Measurements from ENCODE around the gene KLK15. TPM values are rescaled to one million over a fixed set of nuclear protein-coding genes. Genes with fewer than 3 reads are reported as not detected.

The KLK15 gene
- total and polyA plus RNA-seq, 10 of the 15 experiments (the other 5 are each of a cell fraction or from before 2014, with no cell fraction given): 0.04 to 0.08 TPM; not detected in 8

DNA sequence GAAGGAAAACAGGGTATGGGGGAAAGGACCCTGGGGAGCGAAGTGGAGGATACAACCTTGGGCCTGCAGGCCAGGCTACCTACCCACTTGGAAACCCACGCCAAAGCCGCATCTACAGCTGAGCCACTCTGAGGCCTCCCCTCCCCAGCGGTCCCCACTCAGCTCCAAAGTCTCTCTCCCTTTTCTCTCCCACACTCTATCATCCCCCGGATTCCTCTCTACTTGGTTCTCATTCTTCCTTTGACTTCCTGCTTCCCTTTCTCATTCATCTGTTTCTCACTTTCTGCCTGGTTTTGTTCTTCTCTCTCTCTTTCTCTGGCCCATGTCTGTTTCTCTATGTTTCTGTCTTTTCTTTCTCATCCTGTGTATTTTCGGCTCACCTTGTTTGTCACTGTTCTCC, 24.0 kb upstream of the KLK15 start:
- no peaks in the 10 kb centered on the region for H3K36me3 ChIP-seq (ENCODE audit: control insufficient read depth in 2 of 2, insufficient read depth in 2 of 2, low read length in 1 of 2)
- RAD21 ChIA-PET (ENCODE audit: unreplicated experiment): no interaction called here
- no peak overlapping the region for H2AFZ ChIP-seq (ENCODE audit: control insufficient read depth, low read depth, low read length)
- POLR2A ChIA-PET: no interaction called here
- H3K4me1 ChIP-seq (ENCODE audit: control insufficient read depth, insufficient read depth, low read length): 0 out of 2 replicates have a peak, but pooled peaks cover 3% of the 10 kb centered on the region
- no peak overlapping the region for H3K27ac ChIP-seq (ENCODE audit: control insufficient read depth, insufficient read depth)
- FAIRE-seq (no peak), DNase-seq (ENCODE audit: low read depth, low spot score) (no peak), ATAC-seq (no peak)
- no peaks in the 10 kb centered on the region; a peak in 3 of 4 replicates for H3K27me3 ChIP-seq (replicated peaks in 1 of 2; ENCODE audit: control insufficient read depth in 2 of 2, insufficient read depth in 2 of 2, low read length in 1 of 2)
- 63% methylated on average over 5 of the region's 6 CpGs for WGBS (ENCODE audit: insufficient coverage, insufficient replicate concordance, low lambda C conversion rate, missing lambda C conversion rate)
- H3K9me3 ChIP-seq (replicated peaks; ENCODE audit: control insufficient read depth, insufficient read depth, low read length): peaks cover 3% of the 10 kb centered on the region; the same call in 1 of the 3 replicates
- H3K79me2 ChIP-seq (ENCODE audit: control insufficient read depth, insufficient read depth, low read length): no peaks in the 10 kb centered on the region
- intact Hi-C loops (cut with micrococcal nuclease; ENCODE audit: unreplicated experiment): no loop called here
- no peak overlapping the region for H3K4me2 ChIP-seq (ENCODE audit: control insufficient read depth, insufficient read depth)
- H3K4me3 ChIP-seq: no peak overlapping the region
- no peak overlapping the region for H3K9ac ChIP-seq (ENCODE audit: control insufficient read depth, insufficient read depth, low read length)
- TF ChIP-seq HDGF (IDR thresholded peaks at IDR 0.05): no peak
- TF ChIP-seq MYB (IDR thresholded peaks at IDR 0.05; ENCODE audit: borderline replicate concordance, low read depth, low read length): no peak
- no peak for TF ChIP-seq MYC (IDR thresholded peaks at IDR 0.05; ENCODE audit: insufficient read depth, insufficient read length, insufficient replicate concordance, low read length, severe bottlenecking)
- TF ChIP-seq GATAD2B (conservative IDR thresholded peaks at IDR 0.05; ENCODE audit: low read depth): no peak
- no peak for TF ChIP-seq IKZF2 (IDR thresholded peaks at IDR 0.05)
- TF ChIP-seq, protein P1, sequence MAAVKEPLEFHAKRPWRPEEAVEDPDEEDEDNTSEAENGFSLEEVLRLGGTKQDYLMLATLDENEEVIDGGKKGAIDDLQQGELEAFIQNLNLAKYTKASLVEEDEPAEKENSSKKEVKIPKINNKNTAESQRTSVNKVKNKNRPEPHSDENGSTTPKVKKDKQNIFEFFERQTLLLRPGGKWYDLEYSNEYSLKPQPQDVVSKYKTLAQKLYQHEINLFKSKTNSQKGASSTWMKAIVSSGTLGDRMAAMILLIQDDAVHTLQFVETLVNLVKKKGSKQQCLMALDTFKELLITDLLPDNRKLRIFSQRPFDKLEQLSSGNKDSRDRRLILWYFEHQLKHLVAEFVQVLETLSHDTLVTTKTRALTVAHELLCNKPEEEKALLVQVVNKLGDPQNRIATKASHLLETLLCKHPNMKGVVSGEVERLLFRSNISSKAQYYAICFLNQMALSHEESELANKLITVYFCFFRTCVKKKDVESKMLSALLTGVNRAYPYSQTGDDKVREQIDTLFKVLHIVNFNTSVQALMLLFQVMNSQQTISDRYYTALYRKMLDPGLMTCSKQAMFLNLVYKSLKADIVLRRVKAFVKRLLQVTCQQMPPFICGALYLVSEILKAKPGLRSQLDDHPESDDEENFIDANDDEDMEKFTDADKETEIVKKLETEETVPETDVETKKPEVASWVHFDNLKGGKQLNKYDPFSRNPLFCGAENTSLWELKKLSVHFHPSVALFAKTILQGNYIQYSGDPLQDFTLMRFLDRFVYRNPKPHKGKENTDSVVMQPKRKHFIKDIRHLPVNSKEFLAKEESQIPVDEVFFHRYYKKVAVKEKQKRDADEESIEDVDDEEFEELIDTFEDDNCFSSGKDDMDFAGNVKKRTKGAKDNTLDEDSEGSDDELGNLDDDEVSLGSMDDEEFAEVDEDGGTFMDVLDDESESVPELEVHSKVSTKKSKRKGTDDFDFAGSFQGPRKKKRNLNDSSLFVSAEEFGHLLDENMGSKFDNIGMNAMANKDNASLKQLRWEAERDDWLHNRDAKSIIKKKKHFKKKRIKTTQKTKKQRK (IDR thresholded peaks at IDR 0.05; ENCODE audit: low read depth, low read length): no peak
- no peak for TF ChIP-seq ATF7 (IDR thresholded peaks at IDR 0.05; ENCODE audit: low read depth)
- TF ChIP-seq NR2C2 (IDR thresholded peaks at IDR 0.05; ENCODE audit: borderline replicate concordance, control insufficient read depth, insufficient read length, low read depth): no peak
- TF ChIP-seq, protein P2, sequence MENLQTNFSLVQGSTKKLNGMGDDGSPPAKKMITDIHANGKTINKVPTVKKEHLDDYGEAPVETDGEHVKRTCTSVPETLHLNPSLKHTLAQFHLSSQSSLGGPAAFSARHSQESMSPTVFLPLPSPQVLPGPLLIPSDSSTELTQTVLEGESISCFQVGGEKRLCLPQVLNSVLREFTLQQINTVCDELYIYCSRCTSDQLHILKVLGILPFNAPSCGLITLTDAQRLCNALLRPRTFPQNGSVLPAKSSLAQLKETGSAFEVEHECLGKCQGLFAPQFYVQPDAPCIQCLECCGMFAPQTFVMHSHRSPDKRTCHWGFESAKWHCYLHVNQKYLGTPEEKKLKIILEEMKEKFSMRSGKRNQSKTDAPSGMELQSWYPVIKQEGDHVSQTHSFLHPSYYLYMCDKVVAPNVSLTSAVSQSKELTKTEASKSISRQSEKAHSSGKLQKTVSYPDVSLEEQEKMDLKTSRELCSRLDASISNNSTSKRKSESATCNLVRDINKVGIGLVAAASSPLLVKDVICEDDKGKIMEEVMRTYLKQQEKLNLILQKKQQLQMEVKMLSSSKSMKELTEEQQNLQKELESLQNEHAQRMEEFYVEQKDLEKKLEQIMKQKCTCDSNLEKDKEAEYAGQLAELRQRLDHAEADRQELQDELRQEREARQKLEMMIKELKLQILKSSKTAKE (IDR thresholded peaks at IDR 0.05; ENCODE audit: low read depth, poor library complexity, severe bottlenecking): no peak
- no peak for TF ChIP-seq KLF5 (IDR thresholded peaks at IDR 0.05; ENCODE audit: partially characterized antibody)
- no peak for TF ChIP-seq RBBP5 (conservative IDR thresholded peaks at IDR 0.05)
- TF ChIP-seq, protein P3, sequence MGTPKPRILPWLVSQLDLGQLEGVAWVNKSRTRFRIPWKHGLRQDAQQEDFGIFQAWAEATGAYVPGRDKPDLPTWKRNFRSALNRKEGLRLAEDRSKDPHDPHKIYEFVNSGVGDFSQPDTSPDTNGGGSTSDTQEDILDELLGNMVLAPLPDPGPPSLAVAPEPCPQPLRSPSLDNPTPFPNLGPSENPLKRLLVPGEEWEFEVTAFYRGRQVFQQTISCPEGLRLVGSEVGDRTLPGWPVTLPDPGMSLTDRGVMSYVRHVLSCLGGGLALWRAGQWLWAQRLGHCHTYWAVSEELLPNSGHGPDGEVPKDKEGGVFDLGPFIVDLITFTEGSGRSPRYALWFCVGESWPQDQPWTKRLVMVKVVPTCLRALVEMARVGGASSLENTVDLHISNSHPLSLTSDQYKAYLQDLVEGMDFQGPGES (IDR thresholded peaks at IDR 0.05): no peak
- TF ChIP-seq, protein P4, sequence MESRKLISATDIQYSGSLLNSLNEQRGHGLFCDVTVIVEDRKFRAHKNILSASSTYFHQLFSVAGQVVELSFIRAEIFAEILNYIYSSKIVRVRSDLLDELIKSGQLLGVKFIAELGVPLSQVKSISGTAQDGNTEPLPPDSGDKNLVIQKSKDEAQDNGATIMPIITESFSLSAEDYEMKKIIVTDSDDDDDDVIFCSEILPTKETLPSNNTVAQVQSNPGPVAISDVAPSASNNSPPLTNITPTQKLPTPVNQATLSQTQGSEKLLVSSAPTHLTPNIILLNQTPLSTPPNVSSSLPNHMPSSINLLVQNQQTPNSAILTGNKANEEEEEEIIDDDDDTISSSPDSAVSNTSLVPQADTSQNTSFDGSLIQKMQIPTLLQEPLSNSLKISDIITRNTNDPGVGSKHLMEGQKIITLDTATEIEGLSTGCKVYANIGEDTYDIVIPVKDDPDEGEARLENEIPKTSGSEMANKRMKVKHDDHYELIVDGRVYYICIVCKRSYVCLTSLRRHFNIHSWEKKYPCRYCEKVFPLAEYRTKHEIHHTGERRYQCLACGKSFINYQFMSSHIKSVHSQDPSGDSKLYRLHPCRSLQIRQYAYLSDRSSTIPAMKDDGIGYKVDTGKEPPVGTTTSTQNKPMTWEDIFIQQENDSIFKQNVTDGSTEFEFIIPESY (IDR thresholded peaks at IDR 0.05): no peak
- TF ChIP-seq TCF7 (IDR thresholded peaks at IDR 0.05; ENCODE audit: borderline replicate concordance): no peak
- in situ Hi-C loops (cut with MboI): no loop called here
- BruUV-seq (replicated peaks): no TSS peak
- SMC1A ChIA-PET (ENCODE audit: uncharacterized antibody, unreplicated experiment): no interaction called here
- no peaks in the 10 kb centered on the region for H4K20me1 ChIP-seq (ENCODE audit: control insufficient read depth, insufficient read depth)
- CTCF ChIA-PET: interaction anchor here (1.0 kb wide), 1 partner anchor 65 kb away, joined by 4 read pairs; no protein-coding TSS in a partner anchor
